Liver (tissue), 9 donors: Measurements from ENCODE around the gene ALG1. TPM values are rescaled to one million over a fixed set of nuclear protein-coding genes. Genes with fewer than 3 reads are reported as not detected.

Experiments used
- DNase-seq: peaks from one replicate; pipeline ENCODE4 v3.0.0-alpha.2; 2017; ENCODE audit warnings: low spot score
- H3K27ac ChIP-seq, 2 donors: one replicate each; pipeline ENCODE4 v1.7.0; 2013; ENCODE audit warnings: inconsistent platforms in 2 of 2, low read length in 2 of 2, control low read depth in 1 of 2, low read depth in 1 of 2, mild to moderate bottlenecking in 1 of 2
- H3K27me3 ChIP-seq, 4 donors: one replicate each; pipeline versions ENCODE4 v1.6.1 to v1.7.0; 2013; ENCODE audit warnings: low read length in 3 of 4, inconsistent platforms in 1 of 4, mild to moderate bottlenecking in 1 of 4, moderate library complexity in 1 of 4; ENCODE audit not compliant: control insufficient read depth in 4 of 4, insufficient read depth in 4 of 4
- H3K36me3 ChIP-seq, 4 donors: one replicate each; pipeline versions ENCODE4 v1.6.1 to v1.7.0; 2013; ENCODE audit warnings: low read length in 3 of 4, mild to moderate bottlenecking in 3 of 4, low read depth in 1 of 4, moderate library complexity in 1 of 4; ENCODE audit not compliant: control insufficient read depth in 4 of 4, insufficient read depth in 3 of 4
- H3K4me1 ChIP-seq, 4 donors: one replicate each; pipeline versions ENCODE4 v1.6.1 to v1.7.0; 2013; ENCODE audit warnings: low read length in 3 of 4, mild to moderate bottlenecking in 3 of 4, moderate library complexity in 1 of 4; ENCODE audit not compliant: control insufficient read depth in 4 of 4, insufficient read depth in 4 of 4
- H3K4me3 ChIP-seq, 3 donors: one replicate each; pipeline versions ENCODE4 v1.6.1 to v1.7.0; 2013; ENCODE audit warnings: low read length in 3 of 3, control low read depth in 1 of 3, low read depth in 1 of 3, mild to moderate bottlenecking in 1 of 3
- H3K9ac ChIP-seq, 2 donors: one replicate each; pipeline ENCODE4 v1.7.0; 2013; ENCODE audit warnings: low read length in 2 of 2, mild to moderate bottlenecking in 2 of 2, moderate library complexity in 2 of 2, control low read depth in 1 of 2, low read depth in 1 of 2
- H3K9me3 ChIP-seq, 4 donors: one replicate each; pipeline versions ENCODE4 v1.6.1 to v1.7.0; 2013; ENCODE audit warnings: low read length in 3 of 4; ENCODE audit not compliant: control insufficient read depth in 4 of 4
- FOXA2 ChIP-seq: IDR thresholded peaks from 2 replicates; pipeline ENCODE4 v1.6.1; 2016; ENCODE audit warnings: antibody characterized with exemption
- HNF4A ChIP-seq, 2 donors: conservative IDR thresholded peaks; 2 replicates each; pipeline ENCODE4 v1.6.1; 2016; ENCODE audit warnings: antibody characterized with exemption in 2 of 2, mild to moderate bottlenecking in 2 of 2
- HNF4G ChIP-seq: IDR thresholded peaks from 2 replicates; pipeline ENCODE4 v1.6.1; 2016; ENCODE audit warnings: antibody characterized with exemption
- NR2F2 ChIP-seq: IDR thresholded peaks from 2 replicates; pipeline ENCODE4 v1.6.1; 2016; ENCODE audit warnings: antibody characterized with exemption
- RAD21 ChIP-seq, 2 donors: IDR thresholded peaks; 2 replicates each; pipeline ENCODE4 v1.6.1; 2016; ENCODE audit warnings: antibody characterized with exemption in 2 of 2, mild to moderate bottlenecking in 2 of 2
- TAF1 ChIP-seq: conservative IDR thresholded peaks from 2 replicates; pipeline ENCODE4 v1.6.1; 2016; ENCODE audit warnings: antibody characterized with exemption, mild to moderate bottlenecking
- YY1 ChIP-seq: IDR thresholded peaks from 2 replicates; pipeline ENCODE4 v1.6.1; 2016; ENCODE audit warnings: antibody characterized with exemption, mild to moderate bottlenecking
- WGBS: extraction: QIAGEN DNeasy Blood & Tissue Kit; methylation state at CpG from one replicate; pipeline ENCODE4 v1.1.7; 2013; 5-methylcytosine and 5-hydroxymethylcytosine counted together
- polyA plus RNA-seq, 2 donors: library from polyadenylated mRNA; stranded (reverse) in 1 of 2; unstranded in 1 of 2; fragments of 200-250 nt in 1 of 2; fragments of >200 nt in 1 of 2; fragmentation: Nextera tagmentation in 1 of 2; extraction: Ambion mirVana in 1 of 2; gene quantifications; one replicate each; pipeline versions ENCODE4 v1.2.1 to v1.2.3, GENCODE V29; 2013 to 2015
- total RNA-seq, 2 donors: library from RNA; depleted of rRNA; stranded (reverse); fragments of >200 nt; gene quantifications; one replicate each; pipeline ENCODE4 v1.2.3, GENCODE V29; 2014
- TF ChIP-seq, protein P1 (sequence below): fragments of 150-350 bp; IDR thresholded peaks from 2 replicates; pipeline ENCODE4 v1.5.1; 2017; ENCODE audit warnings: improper control_type of control experiment, low read depth, low read length; ENCODE audit not compliant: missing input control
- TF ChIP-seq, protein P2 (sequence below): IDR thresholded peaks from 2 replicates; pipeline ENCODE4 v1.6.1; 2016; ENCODE audit warnings: antibody characterized with exemption
- TF ChIP-seq, protein P3 (sequence below): IDR thresholded peaks from 2 replicates; pipeline ENCODE4 v1.6.1; 2016; ENCODE audit warnings: antibody characterized with exemption, mild to moderate bottlenecking
- TF ChIP-seq, protein P4 (sequence below): IDR thresholded peaks from 2 replicates; pipeline ENCODE4 v1.6.1; 2016; ENCODE audit warnings: antibody characterized with exemption
- donor health status: healthy.
- donor health status: healthy.
- donor health status: healthy.
- donor health status: healthy.
- donor health status: healthy.

ALG1 gene
- total and polyA plus RNA-seq, 4 donors: 18.9 to 25.4 (median 20.6) TPM

DNA sequence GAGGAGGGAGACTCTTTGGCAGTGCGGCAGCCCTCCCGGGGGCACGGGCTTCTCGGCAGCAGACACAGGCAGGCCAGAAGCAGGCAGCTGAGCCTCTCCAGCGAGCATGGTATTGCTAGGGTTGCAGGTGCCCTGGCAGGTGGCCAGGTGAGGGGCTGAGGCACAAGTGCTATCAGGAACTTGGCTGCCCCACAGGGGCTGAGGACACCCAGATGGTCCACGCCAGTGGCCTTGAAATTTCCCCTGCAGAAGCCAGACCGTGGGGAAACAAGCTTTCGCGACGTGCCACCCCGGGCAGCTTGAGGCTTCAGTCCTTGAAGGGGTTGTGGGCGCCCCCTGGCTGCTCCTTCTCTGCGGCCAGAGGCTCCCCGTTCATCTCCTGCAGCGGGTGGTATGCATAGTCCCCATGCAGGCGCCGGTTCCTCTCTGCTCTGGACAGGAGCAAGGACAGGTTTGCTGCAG is 46.4 kb upstream of the ALG1 start:
- H3K4me1 ChIP-seq: peaks cover 0 to 4% (median 3%) of the 10 kb centered on the region in 4 donors
- H3K9me3 ChIP-seq: no peaks in the 10 kb centered on the region
- no peak overlapping the region for H3K9ac ChIP-seq
- H3K36me3 ChIP-seq: peaks cover 0 to 7% (median 3%) of the 10 kb centered on the region in 4 donors
- 72% methylated on average over 17 of the region's 17 CpGs for WGBS
- H3K27ac ChIP-seq: no peak overlapping the region
- no peaks in the 10 kb centered on the region for H3K27me3 ChIP-seq
- TF ChIP-seq HNF4A (conservative IDR thresholded peaks at IDR 0.05): no peak
- TF ChIP-seq, protein P1, sequence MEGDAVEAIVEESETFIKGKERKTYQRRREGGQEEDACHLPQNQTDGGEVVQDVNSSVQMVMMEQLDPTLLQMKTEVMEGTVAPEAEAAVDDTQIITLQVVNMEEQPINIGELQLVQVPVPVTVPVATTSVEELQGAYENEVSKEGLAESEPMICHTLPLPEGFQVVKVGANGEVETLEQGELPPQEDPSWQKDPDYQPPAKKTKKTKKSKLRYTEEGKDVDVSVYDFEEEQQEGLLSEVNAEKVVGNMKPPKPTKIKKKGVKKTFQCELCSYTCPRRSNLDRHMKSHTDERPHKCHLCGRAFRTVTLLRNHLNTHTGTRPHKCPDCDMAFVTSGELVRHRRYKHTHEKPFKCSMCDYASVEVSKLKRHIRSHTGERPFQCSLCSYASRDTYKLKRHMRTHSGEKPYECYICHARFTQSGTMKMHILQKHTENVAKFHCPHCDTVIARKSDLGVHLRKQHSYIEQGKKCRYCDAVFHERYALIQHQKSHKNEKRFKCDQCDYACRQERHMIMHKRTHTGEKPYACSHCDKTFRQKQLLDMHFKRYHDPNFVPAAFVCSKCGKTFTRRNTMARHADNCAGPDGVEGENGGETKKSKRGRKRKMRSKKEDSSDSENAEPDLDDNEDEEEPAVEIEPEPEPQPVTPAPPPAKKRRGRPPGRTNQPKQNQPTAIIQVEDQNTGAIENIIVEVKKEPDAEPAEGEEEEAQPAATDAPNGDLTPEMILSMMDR: no peak
- TF ChIP-seq, protein P2, sequence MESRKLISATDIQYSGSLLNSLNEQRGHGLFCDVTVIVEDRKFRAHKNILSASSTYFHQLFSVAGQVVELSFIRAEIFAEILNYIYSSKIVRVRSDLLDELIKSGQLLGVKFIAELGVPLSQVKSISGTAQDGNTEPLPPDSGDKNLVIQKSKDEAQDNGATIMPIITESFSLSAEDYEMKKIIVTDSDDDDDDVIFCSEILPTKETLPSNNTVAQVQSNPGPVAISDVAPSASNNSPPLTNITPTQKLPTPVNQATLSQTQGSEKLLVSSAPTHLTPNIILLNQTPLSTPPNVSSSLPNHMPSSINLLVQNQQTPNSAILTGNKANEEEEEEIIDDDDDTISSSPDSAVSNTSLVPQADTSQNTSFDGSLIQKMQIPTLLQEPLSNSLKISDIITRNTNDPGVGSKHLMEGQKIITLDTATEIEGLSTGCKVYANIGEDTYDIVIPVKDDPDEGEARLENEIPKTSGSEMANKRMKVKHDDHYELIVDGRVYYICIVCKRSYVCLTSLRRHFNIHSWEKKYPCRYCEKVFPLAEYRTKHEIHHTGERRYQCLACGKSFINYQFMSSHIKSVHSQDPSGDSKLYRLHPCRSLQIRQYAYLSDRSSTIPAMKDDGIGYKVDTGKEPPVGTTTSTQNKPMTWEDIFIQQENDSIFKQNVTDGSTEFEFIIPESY: no peak
- TF ChIP-seq HNF4G: no peak
- TF ChIP-seq, protein P3, sequence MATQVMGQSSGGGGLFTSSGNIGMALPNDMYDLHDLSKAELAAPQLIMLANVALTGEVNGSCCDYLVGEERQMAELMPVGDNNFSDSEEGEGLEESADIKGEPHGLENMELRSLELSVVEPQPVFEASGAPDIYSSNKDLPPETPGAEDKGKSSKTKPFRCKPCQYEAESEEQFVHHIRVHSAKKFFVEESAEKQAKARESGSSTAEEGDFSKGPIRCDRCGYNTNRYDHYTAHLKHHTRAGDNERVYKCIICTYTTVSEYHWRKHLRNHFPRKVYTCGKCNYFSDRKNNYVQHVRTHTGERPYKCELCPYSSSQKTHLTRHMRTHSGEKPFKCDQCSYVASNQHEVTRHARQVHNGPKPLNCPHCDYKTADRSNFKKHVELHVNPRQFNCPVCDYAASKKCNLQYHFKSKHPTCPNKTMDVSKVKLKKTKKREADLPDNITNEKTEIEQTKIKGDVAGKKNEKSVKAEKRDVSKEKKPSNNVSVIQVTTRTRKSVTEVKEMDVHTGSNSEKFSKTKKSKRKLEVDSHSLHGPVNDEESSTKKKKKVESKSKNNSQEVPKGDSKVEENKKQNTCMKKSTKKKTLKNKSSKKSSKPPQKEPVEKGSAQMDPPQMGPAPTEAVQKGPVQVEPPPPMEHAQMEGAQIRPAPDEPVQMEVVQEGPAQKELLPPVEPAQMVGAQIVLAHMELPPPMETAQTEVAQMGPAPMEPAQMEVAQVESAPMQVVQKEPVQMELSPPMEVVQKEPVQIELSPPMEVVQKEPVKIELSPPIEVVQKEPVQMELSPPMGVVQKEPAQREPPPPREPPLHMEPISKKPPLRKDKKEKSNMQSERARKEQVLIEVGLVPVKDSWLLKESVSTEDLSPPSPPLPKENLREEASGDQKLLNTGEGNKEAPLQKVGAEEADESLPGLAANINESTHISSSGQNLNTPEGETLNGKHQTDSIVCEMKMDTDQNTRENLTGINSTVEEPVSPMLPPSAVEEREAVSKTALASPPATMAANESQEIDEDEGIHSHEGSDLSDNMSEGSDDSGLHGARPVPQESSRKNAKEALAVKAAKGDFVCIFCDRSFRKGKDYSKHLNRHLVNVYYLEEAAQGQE: no peak
- TF ChIP-seq, protein P4, sequence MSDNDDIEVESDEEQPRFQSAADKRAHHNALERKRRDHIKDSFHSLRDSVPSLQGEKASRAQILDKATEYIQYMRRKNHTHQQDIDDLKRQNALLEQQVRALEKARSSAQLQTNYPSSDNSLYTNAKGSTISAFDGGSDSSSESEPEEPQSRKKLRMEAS: no peak
- no peak for TF ChIP-seq NR2F2
- H3K4me3 ChIP-seq: no peak overlapping the region
- DNase-seq: no peak

DNA sequence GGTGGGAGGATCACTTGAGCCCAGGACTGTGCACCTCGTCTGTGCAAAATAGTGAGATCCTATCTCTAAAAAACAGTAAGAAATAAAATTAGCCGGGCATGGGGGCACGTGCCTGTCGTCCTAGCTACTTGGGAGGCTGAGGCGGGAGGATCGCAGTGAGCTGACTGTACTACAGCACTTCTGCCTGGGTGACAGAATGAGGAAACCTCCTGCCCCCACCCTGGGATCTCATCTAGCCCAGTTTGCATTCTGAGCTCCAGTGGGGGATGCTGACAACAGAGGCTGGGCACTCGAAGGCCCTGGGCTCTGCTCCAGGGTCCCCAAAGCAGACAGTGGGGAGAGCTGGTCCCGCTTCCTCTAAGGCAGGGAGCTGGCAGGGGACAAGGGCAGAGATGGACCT is 45.0 kb upstream of the ALG1 start:
- Histone ChIP-seq H3K4me3 (no peak overlapping the region), H3K9me3 (no peaks in the 10 kb centered on the region), H3K9ac (no peak overlapping the region), H3K4me1 (peaks cover 0 to 4% (median 3%) of the 10 kb centered on the region in 4 donors), H3K27me3 (no peaks in the 10 kb centered on the region), H3K36me3 (peaks cover 0 to 7% (median 3%) of the 10 kb centered on the region in 4 donors), H3K27ac (no peak overlapping the region)
- DNase-seq: no peak
- TF ChIP-seq, protein P1: no peak
- no peak for TF ChIP-seq TAF1
- TF ChIP-seq RAD21 (IDR thresholded peaks at IDR 0.05): no peak
- no peak for TF ChIP-seq YY1
- no peak for TF ChIP-seq FOXA2
- 94% methylated on average over 8 of the region's 8 CpGs for WGBS
